Measurements from ENCODE around the gene SHANK1.
"Not testable (repeated sequence)": the region's sequence is repeated elsewhere in the genome, so short reads cannot be mapped to it uniquely, and the experiment has no call there.

Gene SHANK1

GRCh38 chr19:50747141-50747540 lies 27.5 kb upstream of the SHANK1 start:
- not testable (repeated sequence) for H2AFZ ChIP-seq (ENCODE audit: low read depth, low read length); H3K4me1 ChIP-seq (ENCODE audit: insufficient read depth, low read length); H3K9me3 ChIP-seq (ENCODE audit: low read length); H3K36me3 ChIP-seq (ENCODE audit: insufficient read depth, low read length); H3K4me3 ChIP-seq (ENCODE audit: low read length); H3K27me3 ChIP-seq (ENCODE audit: insufficient read depth, low read length)

- Histone ChIP-seq H3K36me3 (ENCODE audit: insufficient read depth, low read length) (no peaks in the 10 kb centered on the region), H3K27me3 (ENCODE audit: insufficient read depth, low read length) (no peaks in the 10 kb centered on the region), H3K4me1 (ENCODE audit: insufficient read depth, low read length) (no peaks in the 10 kb centered on the region), H2AFZ (ENCODE audit: low read depth, low read length) (no peak overlapping the region), H3K9me3 (ENCODE audit: low read length) (no peaks in the 10 kb centered on the region), H3K4me3 (ENCODE audit: low read length) (no peak overlapping the region)
Measured at GRCh38 chr19:50745221-50745620, 25.6 kb upstream of the SHANK1 start.

- Histone ChIP-seq H3K9me3 (ENCODE audit: low read length) (no peaks in the 10 kb centered on the region), H3K36me3 (ENCODE audit: insufficient read depth, low read length) (no peaks in the 10 kb centered on the region), H2AFZ (ENCODE audit: low read depth, low read length) (no peak overlapping the region), H3K4me1 (ENCODE audit: insufficient read depth, low read length) (no peaks in the 10 kb centered on the region), H3K4me3 (ENCODE audit: low read length) (no peak overlapping the region), H3K27me3 (ENCODE audit: insufficient read depth, low read length) (no peaks in the 10 kb centered on the region)
Measured at GRCh38 chr19:50743537-50743936, 23.9 kb upstream of the SHANK1 start.

- Histone ChIP-seq H3K4me3 (ENCODE audit: low read length) (no peak overlapping the region), H3K4me1 (ENCODE audit: insufficient read depth, low read length) (no peaks in the 10 kb centered on the region), H2AFZ (ENCODE audit: low read depth, low read length) (no peak overlapping the region), H3K27me3 (ENCODE audit: insufficient read depth, low read length) (no peaks in the 10 kb centered on the region), H3K9me3 (ENCODE audit: low read length) (no peaks in the 10 kb centered on the region), H3K36me3 (ENCODE audit: insufficient read depth, low read length) (no peaks in the 10 kb centered on the region)
Measured at GRCh38 chr19:50741179-50741933, 21.8 kb upstream of the SHANK1 start.

GRCh38 chr19:50739914-50740426 lies 20.4 kb upstream of the SHANK1 start:
- H3K36me3 ChIP-seq (ENCODE audit: insufficient read depth, low read length), result no peaks in the 10 kb centered on the region
- H3K27me3 ChIP-seq (ENCODE audit: insufficient read depth, low read length), result peaks cover 5% of the 10 kb centered on the region
- H2AFZ ChIP-seq (ENCODE audit: low read depth, low read length), result no peak overlapping the region
- H3K4me1 ChIP-seq (ENCODE audit: insufficient read depth, low read length), result no peaks in the 10 kb centered on the region
- H3K4me3 ChIP-seq (ENCODE audit: low read length), result no peak overlapping the region
- no peaks in the 10 kb centered on the region for H3K9me3 ChIP-seq (ENCODE audit: low read length)

GRCh38 chr19:50739132-50739913 lies 19.7 kb upstream of the SHANK1 start:
- Histone ChIP-seq H3K36me3 (ENCODE audit: insufficient read depth, low read length) (no peaks in the 10 kb centered on the region), H3K9me3 (ENCODE audit: low read length) (no peaks in the 10 kb centered on the region), H3K4me1 (ENCODE audit: insufficient read depth, low read length) (no peaks in the 10 kb centered on the region), H2AFZ (ENCODE audit: low read depth, low read length) (no peak overlapping the region), H3K4me3 (ENCODE audit: low read length) (no peak overlapping the region), H3K27me3 (ENCODE audit: insufficient read depth, low read length) (peaks cover 5% of the 10 kb centered on the region)

GRCh38 chr19:50736338-50736737 lies 16.7 kb upstream of the SHANK1 start:
- Histone ChIP-seq H3K27me3 (ENCODE audit: insufficient read depth, low read length) (peaks cover 7% of the 10 kb centered on the region), H3K4me1 (ENCODE audit: insufficient read depth, low read length) (no peaks in the 10 kb centered on the region), H3K4me3 (ENCODE audit: low read length) (no peak overlapping the region), H3K36me3 (ENCODE audit: insufficient read depth, low read length) (no peaks in the 10 kb centered on the region), H2AFZ (ENCODE audit: low read depth, low read length) (no peak overlapping the region), H3K9me3 (ENCODE audit: low read length) (no peaks in the 10 kb centered on the region)

GRCh38 chr19:50735869-50736268 lies 16.3 kb upstream of the SHANK1 start:
- Histone ChIP-seq H3K36me3 (ENCODE audit: insufficient read depth, low read length) (no peaks in the 10 kb centered on the region), H2AFZ (ENCODE audit: low read depth, low read length) (no peak overlapping the region), H3K4me1 (ENCODE audit: insufficient read depth, low read length) (no peaks in the 10 kb centered on the region), H3K9me3 (ENCODE audit: low read length) (no peaks in the 10 kb centered on the region), H3K4me3 (ENCODE audit: low read length) (no peak overlapping the region), H3K27me3 (ENCODE audit: insufficient read depth, low read length) (peaks cover 7% of the 10 kb centered on the region)

- peaks cover 3% of the 10 kb centered on the region for H3K27me3 ChIP-seq (ENCODE audit: insufficient read depth, low read length)
- no peak overlapping the region for H3K4me3 ChIP-seq (ENCODE audit: low read length)
- H2AFZ ChIP-seq (ENCODE audit: low read depth, low read length), result no peak overlapping the region
- H3K36me3 ChIP-seq (ENCODE audit: insufficient read depth, low read length), result no peaks in the 10 kb centered on the region
- peaks cover 13% of the 10 kb centered on the region for H3K4me1 ChIP-seq (ENCODE audit: insufficient read depth, low read length)
- no peaks in the 10 kb centered on the region for H3K9me3 ChIP-seq (ENCODE audit: low read length)
Measured at GRCh38 chr19:50729894-50730293, 10.3 kb upstream of the SHANK1 start.

- Histone ChIP-seq H3K36me3 (ENCODE audit: insufficient read depth, low read length) (no peaks in the 10 kb centered on the region), H2AFZ (ENCODE audit: low read depth, low read length) (no peak overlapping the region), H3K27me3 (ENCODE audit: insufficient read depth, low read length) (peaks cover 8% of the 10 kb centered on the region), H3K9me3 (ENCODE audit: low read length) (no peaks in the 10 kb centered on the region), H3K4me3 (ENCODE audit: low read length) (peak overlapping the region; percentile 8), H3K4me1 (ENCODE audit: insufficient read depth, low read length) (peaks cover 19% of the 10 kb centered on the region)
Measured at GRCh38 chr19:50728084-50728737, 8.6 kb upstream of the SHANK1 start.

- H2AFZ ChIP-seq (ENCODE audit: low read depth, low read length), result no peak overlapping the region
- H3K4me1 ChIP-seq (ENCODE audit: insufficient read depth, low read length), result peaks cover 21% of the 10 kb centered on the region
- peaks cover 21% of the 10 kb centered on the region for H3K27me3 ChIP-seq (ENCODE audit: insufficient read depth, low read length)
- H3K4me3 ChIP-seq (ENCODE audit: low read length), result peak overlapping the region; percentile 77
- H3K9me3 ChIP-seq (ENCODE audit: low read length), result no peaks in the 10 kb centered on the region
- H3K36me3 ChIP-seq (ENCODE audit: insufficient read depth, low read length), result no peaks in the 10 kb centered on the region
Measured at GRCh38 chr19:50725911-50726230, 6.3 kb upstream of the SHANK1 start.

- H3K4me3 ChIP-seq (ENCODE audit: low read length), result peak overlapping the region; percentile 77
Measured at GRCh38 chr19:50725218-50725910, 5.8 kb upstream of the SHANK1 start.

More at GRCh38 chr19:50725218-50725910, 5.8 kb upstream of the SHANK1 start:
- Histone ChIP-seq H3K27me3 (ENCODE audit: insufficient read depth, low read length) (peaks cover 21% of the 10 kb centered on the region), H3K9me3 (ENCODE audit: low read length) (no peaks in the 10 kb centered on the region), H3K36me3 (ENCODE audit: insufficient read depth, low read length) (no peaks in the 10 kb centered on the region), H2AFZ (ENCODE audit: low read depth, low read length) (peak overlapping the region; percentile 84), H3K4me1 (ENCODE audit: insufficient read depth, low read length) (peaks cover 21% of the 10 kb centered on the region)
